Measurements from ENCODE around the gene PEPD. TPM values are rescaled to one million over a fixed set of nuclear protein-coding genes. Genes with fewer than 3 reads are reported as not detected.

The PEPD gene
- polyA plus RNA-seq, 1 donor from 2014 or later = 43.9 TPM

- no peak overlapping the region for H3K9ac ChIP-seq (ENCODE audit: low read length)
- H3K27me3 ChIP-seq (ENCODE audit: insufficient read depth, low read depth, low read length) = no peaks in the 10 kb centered on the region
- H3K4me2 ChIP-seq (ENCODE audit: low read length) = no peak overlapping the region
- no peaks in the 10 kb centered on the region for H4K20me1 ChIP-seq (ENCODE audit: insufficient read depth)
- no peak overlapping the region for H3K27ac ChIP-seq (ENCODE audit: low read length)
- H3K9me2 ChIP-seq (ENCODE audit: insufficient read depth, low read length) = no peaks in the 10 kb centered on the region
- H3K4me3 ChIP-seq (ENCODE audit: low read length) = no peak overlapping the region
- H3F3A ChIP-seq (ENCODE audit: insufficient read depth, low read length, poor library complexity, severe bottlenecking) = no peaks in the 10 kb centered on the region
- TF ChIP-seq SMC3 (conservative IDR thresholded peaks at IDR 0.05; ENCODE audit: poor library complexity) (no peak), EZH2 (IDR thresholded peaks at IDR 0.05; ENCODE audit: borderline replicate concordance, insufficient read depth, low read length, poor library complexity, severe bottlenecking) (no peak), TAF1 (IDR thresholded peaks at IDR 0.05; ENCODE audit: low read depth) (no peak), MXI1 (conservative IDR thresholded peaks at IDR 0.05; ENCODE audit: poor library complexity, severe bottlenecking) (no peak), REST (IDR thresholded peaks at IDR 0.05; ENCODE audit: borderline replicate concordance) (no peak), POLR2AphosphoS5 (IDR thresholded peaks at IDR 0.05) (no peak), CTCF (IDR thresholded peaks at IDR 0.05; ENCODE audit: poor library complexity, severe bottlenecking) (no peak), EP300 (conservative IDR thresholded peaks at IDR 0.05; ENCODE audit: poor library complexity, severe bottlenecking) (no peak), RAD21 (conservative IDR thresholded peaks at IDR 0.05) (no peak)
- no peaks in the 10 kb centered on the region for H3K36me3 ChIP-seq (ENCODE audit: insufficient read depth, low read length)
- H3K9me3 ChIP-seq (ENCODE audit: low read length) = no peaks in the 10 kb centered on the region
- no peak overlapping the region for H2AFZ ChIP-seq (ENCODE audit: low read depth, low read length)
- no peaks in the 10 kb centered on the region for H3K79me2 ChIP-seq (replicated peaks; ENCODE audit: insufficient read depth, low read length)
Observed at GRCh38 chr19:33396701-33397535, 124.7 kb downstream of the PEPD start.

GRCh38 chr19:33395561-33396550, 125.7 kb downstream of the PEPD start:
- Histone ChIP-seq H3K27ac (ENCODE audit: low read length) (no peak overlapping the region), H4K20me1 (ENCODE audit: insufficient read depth) (no peaks in the 10 kb centered on the region), H2AFZ (ENCODE audit: low read depth, low read length) (no peak overlapping the region), H3K9me3 (ENCODE audit: low read length) (no peaks in the 10 kb centered on the region), H3K27me3 (ENCODE audit: insufficient read depth, low read depth, low read length) (no peaks in the 10 kb centered on the region), H3K36me3 (ENCODE audit: insufficient read depth, low read length) (no peaks in the 10 kb centered on the region), H3K9me2 (ENCODE audit: insufficient read depth, low read length) (no peaks in the 10 kb centered on the region), H3K4me3 (ENCODE audit: low read length) (no peak overlapping the region), H3K79me2 (replicated peaks; ENCODE audit: insufficient read depth, low read length) (no peaks in the 10 kb centered on the region), H3K9ac (ENCODE audit: low read length) (no peak overlapping the region), H3K4me2 (ENCODE audit: low read length) (no peak overlapping the region), H3F3A (ENCODE audit: insufficient read depth, low read length, poor library complexity, severe bottlenecking) (no peaks in the 10 kb centered on the region)
- TF ChIP-seq RAD21 (conservative IDR thresholded peaks at IDR 0.05) (no peak), POLR2AphosphoS5 (IDR thresholded peaks at IDR 0.05) (no peak), EP300 (conservative IDR thresholded peaks at IDR 0.05; ENCODE audit: poor library complexity, severe bottlenecking) (no peak)
